Keratinocyte (primary cell): ENCODE data around the gene FHIT. TPM values are rescaled to one million over a fixed set of nuclear protein-coding genes. Genes with fewer than 3 reads are reported as not detected.

Experiments used
- DNase-seq: peaks from one replicate; pipeline ENCODE4 v3.0.0-alpha.2; 2011; ENCODE audit warnings: low read depth, missing footprints, low spot score
- FAIRE-seq: peaks from 2 replicates; lab custom pipeline; 2011; peaks lifted over from hg19 to GRCh38; lab: Jason Lieb, UNC
- H2AFZ ChIP-seq: 2 replicates; pipeline ENCODE4 v1.6.0; 2012; ENCODE audit warnings: low read length, control low read depth, inconsistent platforms; ENCODE audit not compliant: control insufficient read depth
- H3K27ac ChIP-seq: 2 replicates; pipeline ENCODE4 v1.5.1; 2011; ENCODE audit warnings: low read length; ENCODE audit not compliant: control insufficient read depth, insufficient read depth
- H3K27me3 ChIP-seq: 3 replicates; pipeline ENCODE4 v1.6.0; 2011; ENCODE audit warnings: low read length; ENCODE audit not compliant: control insufficient read depth, insufficient read depth; ENCODE audit errors: extremely low read depth
- H3K36me3 ChIP-seq, 2 experiments: 2 replicates in 1 of 2; 3 replicates in 1 of 2; pipeline ENCODE4 v1.5.1; 2011; ENCODE audit warnings: low read length in 2 of 2, mild to moderate bottlenecking in 1 of 2; ENCODE audit not compliant: control insufficient read depth in 2 of 2, insufficient read depth in 2 of 2; ENCODE audit errors: extremely low read depth in 1 of 2
- H3K4me1 ChIP-seq: 3 replicates; pipeline ENCODE4 v1.5.1; 2011; ENCODE audit warnings: low read length; ENCODE audit not compliant: control insufficient read depth, insufficient read depth; ENCODE audit errors: extremely low read depth
- H3K4me2 ChIP-seq: 3 replicates; pipeline ENCODE4 v1.6.0; 2011; ENCODE audit warnings: low read depth, low read length; ENCODE audit not compliant: control insufficient read depth, insufficient read depth; ENCODE audit errors: extremely low read depth
- H3K4me3 ChIP-seq, 3 experiments: fragments of 200-600 bp in 1 of 3; sonication (generic) in 1 of 3; 2 replicates in 2 of 3; 3 replicates in 1 of 3; pipeline ENCODE4 v1.5.1; 2011 to 2016; ENCODE audit warnings: low read length in 3 of 3, mild to moderate bottlenecking in 3 of 3, control low read depth in 2 of 3, inconsistent platforms in 1 of 3, low read depth in 1 of 3, mixed read lengths in 1 of 3, mixed run types in 1 of 3, moderate library complexity in 1 of 3; ENCODE audit not compliant: control insufficient read depth in 2 of 3, insufficient read depth in 2 of 3; ENCODE audit errors: extremely low read depth in 1 of 3
- H3K79me2 ChIP-seq: 2 replicates; pipeline ENCODE4 v1.6.0; 2012; ENCODE audit warnings: low read length; ENCODE audit not compliant: control insufficient read depth, insufficient read depth
- H3K9ac ChIP-seq: 3 replicates; pipeline ENCODE4 v1.6.0; 2011; ENCODE audit warnings: low read length; ENCODE audit not compliant: control insufficient read depth, insufficient read depth; ENCODE audit errors: extremely low read depth
- H3K9me1 ChIP-seq: 3 replicates; pipeline ENCODE4 v1.6.0; 2011; ENCODE audit warnings: low read length; ENCODE audit not compliant: control insufficient read depth, insufficient read depth; ENCODE audit errors: extremely low read depth
- H3K9me3 ChIP-seq: 2 replicates; pipeline ENCODE4 v1.5.1; 2012; ENCODE audit warnings: low read depth, low read length; ENCODE audit not compliant: control insufficient read depth
- H4K20me1 ChIP-seq: 3 replicates; pipeline ENCODE4 v1.6.0; 2011; ENCODE audit warnings: low read length; ENCODE audit not compliant: control insufficient read depth, insufficient read depth; ENCODE audit errors: extremely low read depth
- CTCF ChIP-seq, 3 experiments: IDR thresholded peaks in 1 of 3; conservative IDR thresholded peaks in 1 of 3; optimal IDR thresholded peaks in 1 of 3; 2 replicates in 2 of 3; 3 replicates in 1 of 3; pipeline versions ENCODE3 to v1.5.1; 2011; ENCODE audit warnings: low read length in 3 of 3, mild to moderate bottlenecking in 3 of 3, moderate library complexity in 2 of 3, control low read depth in 1 of 3, inconsistent platforms in 1 of 3; ENCODE audit not compliant: insufficient read depth in 2 of 3; ENCODE audit errors: extremely low read depth in 1 of 3
- EZH2 ChIP-seq: IDR thresholded peaks from one replicate; pipeline ENCODE4 v1.6.1; 2012; ENCODE audit warnings: inconsistent platforms, mild to moderate bottlenecking, low read length, moderate library complexity
- dilution Hi-C: fragments of 300-500 bp; cut with MboI; formaldehyde crosslinking; loops from one replicate; pipeline ENCODE4 v1.7.0; 2020; ENCODE audit warnings: low sequenced_read_pairs; ENCODE audit not compliant: extremely low pct_ligation_motif_present
- polyA plus RNA-seq, 5 experiments: library from polyadenylated mRNA; depleted of rRNA in 3 of 5; stranded (reverse) in 3 of 5; stranded (forward) in 1 of 5; unstranded in 1 of 5; fragments of >200 nt; gene quantifications; 1 replicate in 1 of 5; 2 replicates in 3 of 5; 3 replicates in 1 of 5; pipeline versions ENCODE4 v1.2.1 to v1.2.3, GENCODE V29; 2011 to 2012; ENCODE audit warnings: missing spikeins in 2 of 5, low read depth in 1 of 5, low replicate concordance in 1 of 5

The FHIT gene
- polyA plus RNA-seq, 1 donor (not counting 4 experiments of a cell fraction or from before 2014, with no cell fraction given) = 2.2 TPM

DNA sequence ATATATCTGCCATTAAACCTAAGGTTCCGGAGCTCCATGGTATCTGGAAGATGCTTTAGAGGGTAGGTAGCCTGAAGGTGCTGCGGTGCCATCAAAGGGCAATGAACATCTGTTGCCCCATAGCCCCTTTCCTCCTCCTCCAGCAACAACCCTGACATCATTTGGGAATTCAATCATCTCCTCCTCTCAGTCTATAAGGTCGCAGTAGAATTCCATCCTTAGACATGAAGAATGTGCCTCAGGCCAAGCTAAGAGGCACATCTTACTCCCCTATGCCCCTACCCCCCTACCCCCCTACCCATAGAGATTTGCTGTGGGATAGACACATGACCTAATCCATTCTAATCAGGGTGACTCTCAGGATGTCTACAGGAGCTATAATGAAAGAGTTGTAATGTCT is 1101.8 kb downstream of the FHIT start:
- dilution Hi-C loops = no loop called here
- FAIRE-seq = no peak

DNA sequence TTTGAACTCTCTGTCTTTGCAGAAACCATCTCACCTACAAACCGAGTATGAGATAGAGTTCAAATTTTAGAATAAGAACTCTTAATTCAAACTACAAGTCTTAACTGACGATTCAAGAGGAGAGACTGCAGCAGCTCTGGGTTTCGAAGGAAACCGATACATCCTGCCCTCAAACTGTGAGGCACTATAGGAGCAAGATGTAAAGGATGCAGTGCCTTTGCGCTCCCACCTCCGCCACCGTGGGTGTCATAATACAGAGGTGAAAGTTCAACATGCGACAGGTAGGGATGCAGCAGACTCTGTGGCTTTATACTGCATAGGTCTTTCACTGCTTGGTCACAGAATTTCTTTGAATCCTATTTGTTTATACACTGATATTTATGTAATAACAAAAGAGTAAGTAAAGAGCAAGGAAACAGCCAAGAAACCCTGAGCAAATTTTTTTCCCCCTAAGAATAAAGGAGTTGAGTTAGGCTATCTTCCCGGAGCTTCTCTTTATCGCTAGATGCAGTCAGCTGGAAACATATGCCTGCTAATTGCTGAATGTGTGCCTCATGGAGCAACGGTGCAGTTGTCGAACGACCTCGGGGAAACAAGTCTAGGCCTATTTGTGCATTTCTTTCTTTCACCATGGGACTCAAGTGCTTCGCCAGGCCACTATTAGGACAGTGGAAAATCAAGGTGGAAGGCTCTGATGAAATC is 1103.9 kb downstream of the FHIT start:
- dilution Hi-C loops = no loop called here
- H3K9ac ChIP-seq = no peak overlapping the region
- DNase-seq (no peak), FAIRE-seq (no peak)
- no peaks in the 10 kb centered on the region for H4K20me1 ChIP-seq
- H2AFZ ChIP-seq = no peak overlapping the region
- H3K27ac ChIP-seq = no peak overlapping the region
- no peaks in the 10 kb centered on the region for H3K27me3 ChIP-seq
- H3K36me3 ChIP-seq = no peaks in the 10 kb centered on the region
- no peaks in the 10 kb centered on the region for H3K9me1 ChIP-seq
- no peaks in the 10 kb centered on the region for H3K4me1 ChIP-seq
- no peaks in the 10 kb centered on the region for H3K79me2 ChIP-seq
- H3K9me3 ChIP-seq = no peaks in the 10 kb centered on the region
- H3K4me2 ChIP-seq = no peak overlapping the region
- no peak overlapping the region for H3K4me3 ChIP-seq
- no peak for TF ChIP-seq EZH2
- no peak for TF ChIP-seq CTCF (optimal IDR thresholded peaks at IDR 0.05 in 1 of 3, IDR thresholded peaks at IDR 0.05 in 1 of 3, conservative IDR thresholded peaks at IDR 0.05 in 1 of 3; ENCODE audit: extremely low read depth in 1 of 3, insufficient read depth in 2 of 3, low read length in 3 of 3)

More for the DNA sequence above, 1101.8 kb downstream of the FHIT start:
- H2AFZ ChIP-seq = no peak overlapping the region
- TF ChIP-seq CTCF (optimal IDR thresholded peaks at IDR 0.05 in 1 of 3, IDR thresholded peaks at IDR 0.05 in 1 of 3, conservative IDR thresholded peaks at IDR 0.05 in 1 of 3; ENCODE audit: extremely low read depth in 1 of 3, insufficient read depth in 2 of 3, low read length in 3 of 3) (no peak), EZH2 (no peak)
- no peaks in the 10 kb centered on the region for H3K9me1 ChIP-seq
- H4K20me1 ChIP-seq = no peaks in the 10 kb centered on the region
- H3K27ac ChIP-seq = no peak overlapping the region
- no peaks in the 10 kb centered on the region for H3K27me3 ChIP-seq
- H3K9ac ChIP-seq = no peak overlapping the region
- H3K9me3 ChIP-seq = no peaks in the 10 kb centered on the region
- no peaks in the 10 kb centered on the region for H3K79me2 ChIP-seq
- no peak overlapping the region for H3K4me2 ChIP-seq
- H3K4me3 ChIP-seq = no peak overlapping the region
- no peak for DNase-seq
- no peaks in the 10 kb centered on the region for H3K36me3 ChIP-seq
- no peaks in the 10 kb centered on the region for H3K4me1 ChIP-seq
